ENCODE measurements around the gene C20orf204. TPM values are rescaled to one million over a fixed set of nuclear protein-coding genes. Genes with fewer than 3 reads are reported as not detected.

C20orf204 gene
- total RNA-seq, 2 donors from 2014 or later = 0.52 to 3.0 TPM

GRCh38 chr20:64082126-64082731 lies 46.2 kb downstream of the C20orf204 start:
- Histone ChIP-seq H3K27ac (no peak overlapping the region), H3K9me3 (no peaks in the 10 kb centered on the region), H3K4me3 (no peak overlapping the region), H3K27me3 (peaks cover 0 to 9% of the 10 kb centered on the region in 2 donors), H3K4me1 (peaks cover 37% of the 10 kb centered on the region), H3K36me3 (replicated peaks in 1 of 2; ENCODE audit: insufficient read depth in 1 of 2, low read depth in 2 of 2) (no peaks in the 10 kb centered on the region)
- WGBS, 2 donors = 38 to 45% methylated on average over 12 to 13 of the region's 13 CpGs
- DNase-seq = no peak
- no peak for ATAC-seq
- intact Hi-C loops (cut with DNase I) = no loop called here
- TF ChIP-seq POLR2A (IDR thresholded peaks at IDR 0.05) (no peak), CTCF (IDR thresholded peaks at IDR 0.05) (no peak)

- 20 to 28% methylated on average over 8 to 13 of the region's 13 CpGs for WGBS, 2 donors
- intact Hi-C loops (cut with DNase I) = no loop called here
- H3K27ac ChIP-seq = no peak overlapping the region
- ATAC-seq (no peak), DNase-seq (no peak)
- H3K4me1 ChIP-seq = peaks cover 37% of the 10 kb centered on the region
- H3K36me3 ChIP-seq (replicated peaks in 1 of 2; ENCODE audit: insufficient read depth in 1 of 2, low read depth in 2 of 2) = no peaks in the 10 kb centered on the region
- TF ChIP-seq POLR2A (IDR thresholded peaks at IDR 0.05) (no peak), CTCF (IDR thresholded peaks at IDR 0.05) (no peak)
- H3K4me3 ChIP-seq = no peak overlapping the region
- no peaks in the 10 kb centered on the region for H3K9me3 ChIP-seq
- peaks cover 0 to 9% of the 10 kb centered on the region in 2 donors for H3K27me3 ChIP-seq
These were observed 46.9 kb downstream of the C20orf204 start for GRCh38 chr20:64082820-64083377.

- H3K4me3 ChIP-seq = peak overlapping the region; percentile 31 to 56
- no peaks in the 10 kb centered on the region for H3K36me3 ChIP-seq (replicated peaks in 1 of 2; ENCODE audit: insufficient read depth in 1 of 2, low read depth in 2 of 2)
- H3K27me3 ChIP-seq = peaks cover 0 to 9% of the 10 kb centered on the region in 2 donors
- DNase-seq (peak; percentile 67 to 79 (median 74)), ATAC-seq (peak; percentile 56)
- no peak overlapping the region for H3K27ac ChIP-seq
- TF ChIP-seq POLR2A (IDR thresholded peaks at IDR 0.05) (no peak), CTCF (IDR thresholded peaks at IDR 0.05) (peak; percentile 34 to 64 (median 49))
- 1 to 40% methylated on average over 1 to 41 of the region's 52 CpGs for WGBS, 2 donors
- H3K4me1 ChIP-seq = peaks cover 32% of the 10 kb centered on the region
- intact Hi-C loops (cut with DNase I) = no loop called here
- no peaks in the 10 kb centered on the region for H3K9me3 ChIP-seq
These were observed 47.4 kb downstream of the C20orf204 start for GRCh38 chr20:64083378-64083803.

GRCh38 chr20:64083804-64084684 lies 48.1 kb downstream of the C20orf204 start, which contains the start of gene LKAAEAR1:
Gene LKAAEAR1, minus strand, starts transcription at chr20:64084398. Its CDS starts 179 bp downstream, at chr20:64084219.
- intact Hi-C loops (cut with DNase I) = no loop called here
- Histone ChIP-seq H3K36me3 (replicated peaks in 1 of 2; ENCODE audit: insufficient read depth in 1 of 2, low read depth in 2 of 2) (no peaks in the 10 kb centered on the region), H3K4me3 (peak within 1 kb of the TSS; percentile 31 to 56), H3K27me3 (peaks cover 0 to 9% of the 10 kb centered on the region in 2 donors), H3K9me3 (no peaks in the 10 kb centered on the region), H3K27ac (no peak within 1 kb of the TSS), H3K4me1 (peaks cover 26% of the 10 kb centered on the region)
- ATAC-seq (no peak), DNase-seq (no peak)
- 5 to 15% methylated on average over 4 to 78 of the region's 86 CpGs for WGBS, 2 donors
- no peak for TF ChIP-seq POLR2A (IDR thresholded peaks at IDR 0.05)

GRCh38 chr20:64084685-64085152 lies 48.7 kb downstream of the C20orf204 start:
- TF ChIP-seq CTCF (IDR thresholded peaks at IDR 0.05) = no peak
- no peak for TF ChIP-seq POLR2A (IDR thresholded peaks at IDR 0.05)
- intact Hi-C loops (cut with DNase I) = no loop called here
- Histone ChIP-seq H3K27me3 (peaks cover 0 to 9% of the 10 kb centered on the region in 2 donors), H3K36me3 (replicated peaks in 1 of 2; ENCODE audit: insufficient read depth in 1 of 2, low read depth in 2 of 2) (no peaks in the 10 kb centered on the region), H3K4me3 (no peak overlapping the region), H3K27ac (no peak overlapping the region), H3K4me1 (peaks cover 21% of the 10 kb centered on the region), H3K9me3 (no peaks in the 10 kb centered on the region)
- WGBS, 2 donors = 5 to 40% methylated on average over 2 to 23 of the region's 23 CpGs
- no peak for ATAC-seq
- peak in 2 of 4 donors; percentile 37 to 46 for DNase-seq
